Lower leg skin (tissue), 3 donors: Measurements from ENCODE around the gene MICALL2.

Source experiments
- CTCF ChIP-seq, 3 donors: fragments of 450-650 bp; IDR thresholded peaks; one replicate each; pipeline ENCODE4 v1.5.1; 2016; ENCODE audit warnings: antibody characterized with exemption in 3 of 3, mild to moderate bottlenecking in 3 of 3, moderate library complexity in 2 of 3
- POLR2A ChIP-seq, 2 donors: fragments of 450-650 bp; IDR thresholded peaks; one replicate each; pipeline ENCODE4 v1.6.1; 2016 to 2017; ENCODE audit warnings: antibody characterized with exemption in 2 of 2, mild to moderate bottlenecking in 1 of 2, moderate library complexity in 1 of 2

GRCh38 chr7:1497293-1497927 is 38.1 kb upstream of the MICALL2 start:
- TF ChIP-seq CTCF (IDR thresholded peaks at IDR 0.05) (no peak), POLR2A (IDR thresholded peaks at IDR 0.05) (no peak)
